ENCODE measurements around the gene PC. TPM values are rescaled to one million over a fixed set of nuclear protein-coding genes. Genes with fewer than 3 reads are reported as not detected.

PC gene
- total and polyA plus RNA-seq, 2 donors (not counting 3 experiments of a cell fraction or from before 2014, with no cell fraction given): 5.5 to 17.5 TPM

DNA sequence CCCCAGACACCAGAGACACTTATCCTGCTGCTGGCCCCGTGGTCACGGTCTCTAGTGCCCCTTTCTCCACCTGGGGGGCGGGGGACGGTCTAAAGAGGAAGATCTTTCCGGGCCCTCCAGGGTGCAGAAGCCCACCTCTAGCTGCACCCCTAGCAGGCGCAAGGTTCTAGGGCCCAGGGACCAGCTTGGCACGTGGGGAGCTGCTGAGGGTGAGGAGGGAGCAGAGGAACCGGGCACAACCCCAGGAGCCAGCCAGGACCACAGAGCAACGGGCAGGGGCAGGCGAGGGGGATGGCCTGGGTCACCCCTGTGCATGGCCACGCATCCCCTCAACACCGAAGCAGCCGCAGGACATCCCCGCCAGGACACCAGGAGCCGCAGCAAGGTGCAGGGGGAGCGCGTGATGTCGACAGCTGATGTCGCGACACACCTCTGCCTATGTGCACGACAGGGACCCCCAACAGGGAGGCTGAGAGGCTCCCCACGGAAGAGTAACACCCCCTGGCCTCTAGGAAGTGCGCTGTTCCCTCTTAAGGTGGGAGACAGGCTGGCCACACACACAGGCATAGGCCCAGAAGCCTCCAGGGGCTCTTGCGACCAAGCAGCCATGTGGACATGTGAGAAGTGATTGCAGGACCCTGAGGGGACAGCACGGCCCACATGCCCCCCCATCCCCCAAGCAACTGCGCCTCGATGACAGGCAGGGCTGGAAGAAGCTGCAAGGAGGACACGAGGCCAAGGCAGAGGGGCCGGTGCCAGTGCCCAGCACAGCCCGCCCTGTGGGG, 96.2 kb downstream of the PC start:
- dilution Hi-C loops (cut with MboI; ENCODE audit: extremely low pct_ligation_motif_present, low sequenced_read_pairs): no loop called here
- Histone ChIP-seq H3K9me3 (replicated peaks; ENCODE audit: control insufficient read depth, insufficient read depth, low read length) (no peaks in the 10 kb centered on the region), H2AFZ (ENCODE audit: low read depth, low read length) (no peak overlapping the region), H3K27me3 (ENCODE audit: control insufficient read depth in 2 of 2, insufficient read depth in 2 of 2, low read length in 2 of 2) (no peaks in the 10 kb centered on the region), H3K4me3 (replicated peaks in 1 of 3; ENCODE audit: insufficient read depth in 1 of 3, low read depth in 1 of 3, low read length in 3 of 3) (no peak overlapping the region), H3K79me2 (ENCODE audit: control insufficient read depth, insufficient read depth, low read length) (peaks cover 13% of the 10 kb centered on the region), H3K9me1 (replicated peaks; ENCODE audit: control insufficient read depth, extremely low read depth, insufficient read depth, low read length) (no peaks in the 10 kb centered on the region), H3K36me3 (ENCODE audit: control insufficient read depth in 2 of 2, extremely low read depth in 1 of 2, insufficient read depth in 2 of 2, low read length in 2 of 2) (no peaks in the 10 kb centered on the region), H3K9ac (replicated peaks; ENCODE audit: extremely low read depth, insufficient read depth, low read length) (no peak overlapping the region), H3K27ac (ENCODE audit: insufficient read depth, low read depth, low read length) (no peak overlapping the region), H3K4me2 (ENCODE audit: insufficient read depth, low read length) (no peak overlapping the region), H4K20me1 (replicated peaks; ENCODE audit: control insufficient read depth, extremely low read depth, insufficient read depth, low read length) (no peaks in the 10 kb centered on the region), H3K4me1 (ENCODE audit: control insufficient read depth, extremely low read depth, insufficient read depth, low read length) (peaks cover 3% of the 10 kb centered on the region)
- CTCF ChIA-PET: no interaction called here
- DNase-seq (ENCODE audit: low read depth, low spot score) (no peak), FAIRE-seq (no peak)
- POLR2A ChIA-PET: no interaction called here
- BruUV-seq (replicated peaks): no TSS peak
- TF ChIP-seq POLR2A (IDR thresholded peaks at IDR 0.05; ENCODE audit: low read depth, low read length) (no peak), MYC (IDR thresholded peaks at IDR 0.05; ENCODE audit: low read depth, low read length) (no peak), FOS (IDR thresholded peaks at IDR 0.05; ENCODE audit: borderline replicate concordance, insufficient read depth, low read length) (no peak), EZH2 (IDR thresholded peaks at IDR 0.05; ENCODE audit: borderline replicate concordance, low read depth, low read length, severe bottlenecking) (no peak), GATA2 (IDR thresholded peaks at IDR 0.05; ENCODE audit: insufficient read depth, insufficient read length, low read depth, low read length) (no peak)
- intact Hi-C loops (cut with micrococcal nuclease): no loop called here

DNA sequence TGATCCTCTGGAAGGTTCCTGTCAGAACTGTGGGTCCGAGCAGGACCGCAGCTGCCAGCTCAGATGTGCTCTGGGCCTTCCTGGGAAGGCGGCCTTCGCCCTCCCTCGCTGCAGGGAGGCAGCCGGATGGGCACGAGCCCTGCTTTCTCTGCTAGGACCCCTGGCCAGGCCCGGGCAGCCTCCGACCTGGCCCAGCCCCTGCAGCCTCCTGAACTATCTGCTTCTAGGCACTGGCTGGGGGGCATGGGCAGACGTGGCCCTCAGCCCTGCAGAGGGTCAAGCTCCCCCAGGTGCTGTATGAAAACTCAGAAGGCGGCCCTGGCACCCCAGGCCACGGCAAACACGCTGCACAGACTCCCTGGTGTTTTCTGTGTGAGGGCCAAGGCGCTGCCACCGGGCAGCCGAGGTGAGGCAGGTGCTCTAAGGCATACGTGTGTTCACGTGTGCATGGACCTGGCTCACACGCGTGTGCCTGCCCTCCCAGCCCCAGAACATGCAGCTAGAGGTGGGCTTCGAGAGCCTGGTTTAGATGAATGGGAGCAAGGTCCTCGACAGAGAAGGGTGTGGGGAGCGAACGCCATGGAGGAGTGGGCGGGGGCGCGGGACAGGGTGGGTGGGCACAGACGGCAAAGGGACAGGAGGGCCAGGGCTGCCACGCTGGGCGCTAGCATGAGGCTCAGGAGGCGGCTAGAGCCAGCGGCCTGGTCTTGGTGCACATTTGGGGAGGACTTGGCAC, 97.0 kb downstream of the PC start:
- intact Hi-C loops (cut with micrococcal nuclease): no loop called here
- H3K79me2 ChIP-seq (ENCODE audit: control insufficient read depth, insufficient read depth, low read length): peaks cover 13% of the 10 kb centered on the region
- TF ChIP-seq JUN (IDR thresholded peaks at IDR 0.05; ENCODE audit: borderline replicate concordance, insufficient read depth, insufficient read length, low read depth) (no peak), POLR2A (IDR thresholded peaks at IDR 0.05; ENCODE audit: low read depth, low read length) (no peak), MYC (IDR thresholded peaks at IDR 0.05; ENCODE audit: low read depth, low read length) (no peak), EZH2 (IDR thresholded peaks at IDR 0.05; ENCODE audit: borderline replicate concordance, low read depth, low read length, severe bottlenecking) (no peak)
- TF ChIP-seq, protein P1, sequence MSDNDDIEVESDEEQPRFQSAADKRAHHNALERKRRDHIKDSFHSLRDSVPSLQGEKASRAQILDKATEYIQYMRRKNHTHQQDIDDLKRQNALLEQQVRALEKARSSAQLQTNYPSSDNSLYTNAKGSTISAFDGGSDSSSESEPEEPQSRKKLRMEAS (IDR thresholded peaks at IDR 0.05; ENCODE audit: insufficient read depth, insufficient read length): no peak
- TF ChIP-seq, protein P2, sequence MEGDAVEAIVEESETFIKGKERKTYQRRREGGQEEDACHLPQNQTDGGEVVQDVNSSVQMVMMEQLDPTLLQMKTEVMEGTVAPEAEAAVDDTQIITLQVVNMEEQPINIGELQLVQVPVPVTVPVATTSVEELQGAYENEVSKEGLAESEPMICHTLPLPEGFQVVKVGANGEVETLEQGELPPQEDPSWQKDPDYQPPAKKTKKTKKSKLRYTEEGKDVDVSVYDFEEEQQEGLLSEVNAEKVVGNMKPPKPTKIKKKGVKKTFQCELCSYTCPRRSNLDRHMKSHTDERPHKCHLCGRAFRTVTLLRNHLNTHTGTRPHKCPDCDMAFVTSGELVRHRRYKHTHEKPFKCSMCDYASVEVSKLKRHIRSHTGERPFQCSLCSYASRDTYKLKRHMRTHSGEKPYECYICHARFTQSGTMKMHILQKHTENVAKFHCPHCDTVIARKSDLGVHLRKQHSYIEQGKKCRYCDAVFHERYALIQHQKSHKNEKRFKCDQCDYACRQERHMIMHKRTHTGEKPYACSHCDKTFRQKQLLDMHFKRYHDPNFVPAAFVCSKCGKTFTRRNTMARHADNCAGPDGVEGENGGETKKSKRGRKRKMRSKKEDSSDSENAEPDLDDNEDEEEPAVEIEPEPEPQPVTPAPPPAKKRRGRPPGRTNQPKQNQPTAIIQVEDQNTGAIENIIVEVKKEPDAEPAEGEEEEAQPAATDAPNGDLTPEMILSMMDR (IDR thresholded peaks at IDR 0.05; ENCODE audit: extremely low read depth in 1 of 2, insufficient read depth in 1 of 2, low read depth in 1 of 2, low read length in 2 of 2): no peak
- H3K27me3 ChIP-seq (ENCODE audit: control insufficient read depth in 2 of 2, insufficient read depth in 2 of 2, low read length in 2 of 2): no peaks in the 10 kb centered on the region
- H2AFZ ChIP-seq (ENCODE audit: low read depth, low read length): no peak overlapping the region
- H3K4me1 ChIP-seq (ENCODE audit: control insufficient read depth, extremely low read depth, insufficient read depth, low read length): peaks cover 3% of the 10 kb centered on the region
- H3K4me2 ChIP-seq (ENCODE audit: insufficient read depth, low read length): no peak overlapping the region
- H3K9me1 ChIP-seq (replicated peaks; ENCODE audit: control insufficient read depth, extremely low read depth, insufficient read depth, low read length): no peaks in the 10 kb centered on the region
- ChIA-PET POLR2A (no interaction called here), CTCF (no interaction called here)
- H3K9me3 ChIP-seq (replicated peaks; ENCODE audit: control insufficient read depth, insufficient read depth, low read length): no peaks in the 10 kb centered on the region
- H3K4me3 ChIP-seq (replicated peaks in 1 of 3; ENCODE audit: insufficient read depth in 1 of 3, low read depth in 1 of 3, low read length in 3 of 3): no peak overlapping the region
- no peak for DNase-seq (ENCODE audit: low read depth, low spot score)
- H3K27ac ChIP-seq (ENCODE audit: insufficient read depth, low read depth, low read length): no peak overlapping the region
- FAIRE-seq: no peak
- no peaks in the 10 kb centered on the region for H4K20me1 ChIP-seq (replicated peaks; ENCODE audit: control insufficient read depth, extremely low read depth, insufficient read depth, low read length)
- H3K36me3 ChIP-seq (ENCODE audit: control insufficient read depth in 2 of 2, extremely low read depth in 1 of 2, insufficient read depth in 2 of 2, low read length in 2 of 2): no peaks in the 10 kb centered on the region
- H3K9ac ChIP-seq (replicated peaks; ENCODE audit: extremely low read depth, insufficient read depth, low read length): no peak overlapping the region
- dilution Hi-C loops (cut with MboI; ENCODE audit: extremely low pct_ligation_motif_present, low sequenced_read_pairs): no loop called here
- no TSS peak for BruUV-seq (replicated peaks)

All from endothelial cell of umbilical vein (primary cell).